ENCODE data around the gene AMOT.

DNA sequence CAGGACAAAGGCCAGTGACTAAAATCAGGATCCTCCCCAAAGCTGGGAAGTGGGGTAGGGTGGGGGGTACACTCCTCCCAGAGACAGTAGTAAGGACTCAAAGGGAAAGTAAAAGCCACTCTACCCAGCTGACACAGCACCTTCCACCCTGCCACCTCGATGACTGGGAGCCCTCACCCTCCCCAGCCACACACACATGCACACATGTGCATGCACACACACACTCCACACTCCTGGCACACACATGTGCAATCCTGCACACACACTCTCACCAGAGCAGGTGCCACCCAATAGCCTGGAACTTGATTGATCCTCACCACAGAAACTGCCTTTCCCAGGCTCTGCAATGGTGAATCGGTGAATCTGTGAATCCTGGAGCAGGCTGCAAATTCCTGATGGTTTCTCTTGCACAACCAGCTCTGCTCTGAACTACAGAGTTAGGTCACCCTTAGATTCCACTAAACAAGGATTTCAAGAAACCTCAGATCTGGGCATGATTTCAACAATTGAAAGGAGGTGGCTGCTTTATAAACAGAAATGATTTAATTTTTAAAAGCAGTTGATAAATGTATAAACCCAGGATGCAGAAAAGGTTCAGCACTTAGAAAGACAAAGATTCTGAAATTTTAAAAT, 21.5 kb downstream of the AMOT start:
- peak; percentile 96 for TF ChIP-seq CEBPB (IDR thresholded peaks at IDR 0.05; ENCODE audit: low read depth, low read length)
- TF ChIP-seq MXI1 (IDR thresholded peaks at IDR 0.05; ENCODE audit: borderline replicate concordance, low read depth, low read length): no peak
- no peak for TF ChIP-seq POLR2A (IDR thresholded peaks at IDR 0.05; ENCODE audit: low read depth, low read length)
- TF ChIP-seq CTCF (conservative IDR thresholded peaks at IDR 0.05; ENCODE audit: low read depth, low read length): no peak
- TF ChIP-seq RAD21 (IDR thresholded peaks at IDR 0.05; ENCODE audit: low read length): no peak
- TF ChIP-seq, protein P1, sequence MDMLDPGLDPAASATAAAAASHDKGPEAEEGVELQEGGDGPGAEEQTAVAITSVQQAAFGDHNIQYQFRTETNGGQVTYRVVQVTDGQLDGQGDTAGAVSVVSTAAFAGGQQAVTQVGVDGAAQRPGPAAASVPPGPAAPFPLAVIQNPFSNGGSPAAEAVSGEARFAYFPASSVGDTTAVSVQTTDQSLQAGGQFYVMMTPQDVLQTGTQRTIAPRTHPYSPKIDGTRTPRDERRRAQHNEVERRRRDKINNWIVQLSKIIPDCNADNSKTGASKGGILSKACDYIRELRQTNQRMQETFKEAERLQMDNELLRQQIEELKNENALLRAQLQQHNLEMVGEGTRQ (IDR thresholded peaks at IDR 0.05; ENCODE audit: low read depth, low read length): no peak
- TF ChIP-seq, protein P2, sequence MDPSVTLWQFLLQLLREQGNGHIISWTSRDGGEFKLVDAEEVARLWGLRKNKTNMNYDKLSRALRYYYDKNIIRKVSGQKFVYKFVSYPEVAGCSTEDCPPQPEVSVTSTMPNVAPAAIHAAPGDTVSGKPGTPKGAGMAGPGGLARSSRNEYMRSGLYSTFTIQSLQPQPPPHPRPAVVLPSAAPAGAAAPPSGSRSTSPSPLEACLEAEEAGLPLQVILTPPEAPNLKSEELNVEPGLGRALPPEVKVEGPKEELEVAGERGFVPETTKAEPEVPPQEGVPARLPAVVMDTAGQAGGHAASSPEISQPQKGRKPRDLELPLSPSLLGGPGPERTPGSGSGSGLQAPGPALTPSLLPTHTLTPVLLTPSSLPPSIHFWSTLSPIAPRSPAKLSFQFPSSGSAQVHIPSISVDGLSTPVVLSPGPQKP (IDR thresholded peaks at IDR 0.05; ENCODE audit: borderline replicate concordance, low read depth, low read length): no peak
- no peak for TF ChIP-seq MAFK (IDR thresholded peaks at IDR 0.05; ENCODE audit: low read depth, low read length)
- TF ChIP-seq FOS (IDR thresholded peaks at IDR 0.05; ENCODE audit: low read depth, low read length): no peak
- no peak for TF ChIP-seq NFE2L2 (IDR thresholded peaks at IDR 0.05; ENCODE audit: low read depth, low read length)
- TF ChIP-seq CHD1 (IDR thresholded peaks at IDR 0.05; ENCODE audit: low read depth, low read length): no peak
